A673 (cell line): Measurements from ENCODE around the gene SREBF2. TPM values are rescaled to one million over a fixed set of nuclear protein-coding genes. Genes with fewer than 3 reads are reported as not detected.

Experiments
- BruUV-seq: library from RNA; stranded (reverse); fragments of 400-500 nt; replicated peaks from 2 replicates; lab custom pipeline; 2021; lab: Mats Ljungman, UMichigan
- CTCF ChIA-PET: fragments of 300-600 bp; sonication (Branson Sonifier 250); formaldehyde crosslinking; loops from one replicate; lab custom pipeline; 2022; ENCODE audit warnings: antibody characterized with exemption; lab: Charles Lee
- POLR2A ChIA-PET: fragments of 300-600 bp; sonication (Branson Sonifier 250); formaldehyde crosslinking; loops from one replicate; lab custom pipeline; 2022; ENCODE audit warnings: antibody characterized with exemption; ENCODE audit not compliant: low non-redundant PET; lab: Charles Lee
- DNase-seq: peaks from one replicate; pipeline ENCODE4 v3.0.0-alpha.2; 2015; ENCODE audit warnings: low spot score
- H3K27ac ChIP-seq: fragments of 200-600 bp; sonication (generic); 2 replicates; pipeline ENCODE4 v1.5.1; 2016; ENCODE audit warnings: mixed run types, low read depth, mild to moderate bottlenecking, mixed read lengths, antibody characterized with exemption, low read length; ENCODE audit not compliant: poor library complexity, severe bottlenecking
- H3K27me3 ChIP-seq: fragments of 200-600 bp; sonication (generic); replicated peaks from 2 replicates; pipeline ENCODE4 v1.6.1; 2017; ENCODE audit warnings: mixed run types, low read depth, mild to moderate bottlenecking, mixed read lengths, antibody characterized with exemption, low read length; ENCODE audit not compliant: insufficient read depth, poor library complexity
- H3K36me3 ChIP-seq: fragments of 200-600 bp; sonication (generic); 2 replicates; pipeline ENCODE4 v1.6.1; 2016; ENCODE audit warnings: mixed run types, mild to moderate bottlenecking, mixed read lengths, antibody characterized with exemption, low read length; ENCODE audit not compliant: insufficient read depth, poor library complexity, severe bottlenecking
- H3K4me1 ChIP-seq: fragments of 200-600 bp; sonication (generic); 2 replicates; pipeline ENCODE4 v1.6.1; 2017; ENCODE audit warnings: mixed run types, mild to moderate bottlenecking, mixed read lengths, antibody characterized with exemption, low read length; ENCODE audit not compliant: insufficient read depth, poor library complexity, severe bottlenecking
- H3K4me3 ChIP-seq: fragments of 200-600 bp; sonication (generic); 2 replicates; pipeline ENCODE4 v1.5.1; 2016; ENCODE audit warnings: low read depth, mixed run types, mild to moderate bottlenecking, mixed read lengths, low read length; ENCODE audit not compliant: poor library complexity, severe bottlenecking
- H3K9me3 ChIP-seq: fragments of 200-600 bp; sonication (generic); 2 replicates; pipeline ENCODE4 v1.6.1; 2016; ENCODE audit warnings: mixed run types, low read depth, mild to moderate bottlenecking, mixed read lengths, antibody characterized with exemption, low read length; ENCODE audit not compliant: poor library complexity, severe bottlenecking
- CTCF ChIP-seq: fragments of 300-800, 200-600 bp; sonication (generic); conservative IDR thresholded peaks from 2 replicates; pipeline ENCODE4 v1.5.1; 2017; ENCODE audit warnings: low read depth, mild to moderate bottlenecking, antibody characterized with exemption, low read length, moderate library complexity, mixed read lengths
- EZH2 ChIP-seq: fragments of 200-600 bp; sonication (generic); IDR thresholded peaks from 2 replicates; pipeline ENCODE4 v1.6.1; 2017; ENCODE audit warnings: borderline replicate concordance, low read depth, mild to moderate bottlenecking, mixed read lengths, antibody characterized with exemption, low read length; ENCODE audit not compliant: poor library complexity, severe bottlenecking
- intact Hi-C: fragments of 100-400 bp; cut with micrococcal nuclease; formaldehyde crosslinking; loops from one replicate; pipeline ENCODE4 v1.10.0; 2022; ENCODE audit not compliant: unreplicated experiment
- total RNA-seq: library from RNA; stranded (reverse); gene quantifications from 2 replicates; pipeline ENCODE4 v1.2.3, GENCODE V29; 2021

SREBF2 gene
- total RNA-seq, 1 experiment from 2014 or later, result 141 TPM

DNA sequence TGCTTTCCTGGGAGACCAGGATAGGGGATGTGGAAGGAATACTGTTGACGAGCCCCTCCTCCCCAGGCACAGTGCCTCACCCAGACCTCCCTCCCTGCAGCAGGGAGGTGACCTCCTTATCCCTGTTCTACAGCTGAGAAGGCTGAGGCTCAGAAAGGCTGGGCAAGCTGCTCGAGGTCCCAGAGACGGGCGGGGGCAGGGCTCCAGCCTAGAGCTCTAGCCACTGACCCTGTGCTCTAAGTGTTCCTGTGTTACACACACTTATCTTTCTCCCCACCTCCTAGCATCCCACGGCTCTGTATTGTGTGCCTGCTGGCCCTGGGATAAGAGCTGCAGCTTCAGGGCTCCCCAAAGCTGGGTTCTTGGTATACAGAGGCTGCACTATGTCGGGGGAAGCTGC is 24.5 kb upstream of the SREBF2 start:
- CTCF ChIA-PET, result no interaction called here

DNA sequence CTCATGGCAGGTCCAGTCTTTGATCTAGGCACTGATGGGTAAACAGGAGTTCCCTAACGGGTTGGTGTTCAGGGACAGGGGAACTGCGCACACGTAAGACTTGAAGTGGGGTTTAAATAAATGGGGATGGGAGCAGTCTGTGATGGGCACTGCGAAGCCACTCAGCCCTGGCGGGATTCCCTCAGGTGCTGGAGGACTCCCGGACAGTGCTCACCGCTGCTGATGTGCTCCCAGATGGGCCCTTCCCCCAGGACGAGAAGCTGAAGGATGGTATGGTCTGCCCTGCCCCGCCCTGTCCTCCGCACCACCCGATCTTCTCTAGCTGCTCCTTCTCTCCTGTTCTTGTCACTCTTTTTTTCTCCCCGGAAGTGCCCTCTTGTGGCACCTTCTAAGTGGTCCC is 22.9 kb upstream of the SREBF2 start:
- BruUV-seq, result no TSS peak
- ChIA-PET POLR2A (interaction anchor here (0.7 kb wide), 1 partner anchor 96 kb away, joined by 7 read pairs; no protein-coding TSS in a partner anchor), CTCF (interaction anchor here (0.6 to 1.5 kb wide), 2 partner anchors 63 to 113 kb away, joined by 3 to 6 read pairs; no protein-coding TSS in a partner anchor)
- intact Hi-C loops, result no loop called here
- TF ChIP-seq EZH2 (no peak), CTCF (no peak)
- H3K36me3 ChIP-seq, result peaks cover 6% of the 10 kb centered on the region
- no peaks in the 10 kb centered on the region for H3K27me3 ChIP-seq
- H3K27ac ChIP-seq, result no peak overlapping the region
- DNase-seq, result no peak
- no peak overlapping the region for H3K4me3 ChIP-seq
- no peaks in the 10 kb centered on the region for H3K4me1 ChIP-seq
- no peaks in the 10 kb centered on the region for H3K9me3 ChIP-seq

More for the DNA sequence above, 24.5 kb upstream of the SREBF2 start:
- TF ChIP-seq CTCF, result no peak
- TF ChIP-seq EZH2, result no peak
- Histone ChIP-seq H3K27me3 (no peaks in the 10 kb centered on the region), H3K36me3 (peaks cover 6% of the 10 kb centered on the region), H3K27ac (no peak overlapping the region), H3K9me3 (no peaks in the 10 kb centered on the region), H3K4me1 (no peaks in the 10 kb centered on the region), H3K4me3 (no peak overlapping the region)
- no peak for DNase-seq
- BruUV-seq, result no TSS peak
- POLR2A ChIA-PET, result no interaction called here
- intact Hi-C loops, result no loop called here

GRCh38 chr22:41812805-41813545 is 19.9 kb upstream of the SREBF2 start:
- Histone ChIP-seq H3K36me3 (peaks cover 13% of the 10 kb centered on the region), H3K4me1 (no peaks in the 10 kb centered on the region), H3K27me3 (no peaks in the 10 kb centered on the region), H3K27ac (no peak overlapping the region), H3K4me3 (no peak overlapping the region), H3K9me3 (no peaks in the 10 kb centered on the region)
- no TSS peak for BruUV-seq
- POLR2A ChIA-PET, result interaction anchor here (0.6 kb wide), 1 partner anchor 266 kb away, joined by 7 read pairs; no protein-coding TSS in a partner anchor
- CTCF ChIA-PET, result no interaction called here
- DNase-seq, result no peak
- TF ChIP-seq CTCF, result no peak
- no peak for TF ChIP-seq EZH2
- intact Hi-C loops, result no loop called here
